CD4-positive, alpha-beta T cell treated with Interleukin-15 for 1 hour (primary cell): ENCODE data around the gene CCDC78.

Source experiments
- DNase-seq: peaks from one replicate; pipeline ENCODE4 v3.0.0-alpha.2; 2020

CCDC78 gene

DNA sequence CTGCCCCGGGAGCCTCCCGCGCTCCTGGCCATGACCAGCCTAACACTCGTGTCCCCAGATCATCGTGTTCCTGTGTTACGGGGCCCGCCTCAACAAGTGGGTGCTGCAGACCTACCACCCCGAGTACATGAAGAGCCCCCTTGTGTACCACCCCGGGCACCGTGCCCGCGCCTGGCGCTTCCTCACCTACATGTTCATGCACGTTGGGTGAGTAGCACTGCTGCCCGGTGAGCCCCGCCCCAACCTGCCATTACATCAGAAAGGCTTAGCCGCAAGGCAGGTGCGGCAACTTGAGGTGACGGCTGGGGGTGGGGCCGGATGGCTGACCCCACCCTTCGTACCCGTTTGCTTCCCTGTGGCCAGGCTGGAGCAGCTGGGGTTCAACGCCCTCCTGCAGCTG lies 49.3 kb downstream of the CCDC78 start:
- no peak for DNase-seq

DNA sequence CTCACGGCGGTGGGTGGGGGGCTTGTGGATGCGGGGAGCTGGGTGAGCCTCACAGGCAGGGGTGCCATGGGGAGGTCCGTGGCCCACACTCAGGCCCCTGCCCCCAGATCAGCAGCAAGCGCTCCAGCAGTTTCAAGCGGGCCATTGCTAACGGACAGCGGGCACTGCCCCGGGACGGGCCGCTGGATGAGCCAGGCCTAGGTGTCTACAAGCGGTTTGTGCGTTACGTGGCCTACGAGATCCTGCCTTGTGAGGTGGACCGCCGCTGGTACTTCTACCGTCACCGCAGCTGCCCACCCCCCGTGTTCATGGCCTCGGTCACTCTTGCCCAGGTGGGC lies 49.7 kb downstream of the CCDC78 start:
- DNase-seq = no peak

DNA sequence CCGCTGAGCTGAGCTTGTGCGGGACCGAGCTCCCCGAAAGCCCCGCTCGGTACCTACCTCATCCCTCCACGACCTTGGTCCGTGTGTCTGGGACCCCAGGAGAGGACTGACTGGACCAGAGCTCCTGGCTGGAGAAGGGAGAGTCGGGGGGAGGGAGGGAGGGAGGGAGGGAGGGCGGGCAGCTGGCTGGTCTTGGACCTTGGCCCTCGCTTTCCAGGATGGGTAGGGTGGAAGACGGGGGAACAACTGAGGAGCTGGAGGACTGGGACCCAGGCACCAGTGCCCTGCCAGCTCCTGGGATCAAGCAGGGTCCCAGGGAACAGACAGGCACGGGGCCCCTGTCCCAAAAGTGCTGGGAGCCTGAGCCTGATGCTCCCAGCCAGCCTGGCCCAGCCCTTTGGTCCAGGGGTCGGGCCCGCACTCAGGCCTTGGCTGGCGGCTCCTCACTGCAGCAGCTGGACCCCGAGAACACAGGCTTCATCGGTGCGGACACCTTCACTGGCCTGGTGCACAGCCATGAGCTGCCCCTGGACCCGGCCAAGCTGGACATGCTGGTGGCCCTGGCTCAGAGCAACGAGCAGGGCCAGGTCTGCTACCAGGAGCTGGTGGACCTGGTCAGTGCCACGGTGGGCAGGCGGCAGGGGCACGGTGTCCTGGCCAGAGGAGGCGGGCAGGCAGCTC lies 50.2 kb downstream of the CCDC78 start:
- no peak for DNase-seq

DNA sequence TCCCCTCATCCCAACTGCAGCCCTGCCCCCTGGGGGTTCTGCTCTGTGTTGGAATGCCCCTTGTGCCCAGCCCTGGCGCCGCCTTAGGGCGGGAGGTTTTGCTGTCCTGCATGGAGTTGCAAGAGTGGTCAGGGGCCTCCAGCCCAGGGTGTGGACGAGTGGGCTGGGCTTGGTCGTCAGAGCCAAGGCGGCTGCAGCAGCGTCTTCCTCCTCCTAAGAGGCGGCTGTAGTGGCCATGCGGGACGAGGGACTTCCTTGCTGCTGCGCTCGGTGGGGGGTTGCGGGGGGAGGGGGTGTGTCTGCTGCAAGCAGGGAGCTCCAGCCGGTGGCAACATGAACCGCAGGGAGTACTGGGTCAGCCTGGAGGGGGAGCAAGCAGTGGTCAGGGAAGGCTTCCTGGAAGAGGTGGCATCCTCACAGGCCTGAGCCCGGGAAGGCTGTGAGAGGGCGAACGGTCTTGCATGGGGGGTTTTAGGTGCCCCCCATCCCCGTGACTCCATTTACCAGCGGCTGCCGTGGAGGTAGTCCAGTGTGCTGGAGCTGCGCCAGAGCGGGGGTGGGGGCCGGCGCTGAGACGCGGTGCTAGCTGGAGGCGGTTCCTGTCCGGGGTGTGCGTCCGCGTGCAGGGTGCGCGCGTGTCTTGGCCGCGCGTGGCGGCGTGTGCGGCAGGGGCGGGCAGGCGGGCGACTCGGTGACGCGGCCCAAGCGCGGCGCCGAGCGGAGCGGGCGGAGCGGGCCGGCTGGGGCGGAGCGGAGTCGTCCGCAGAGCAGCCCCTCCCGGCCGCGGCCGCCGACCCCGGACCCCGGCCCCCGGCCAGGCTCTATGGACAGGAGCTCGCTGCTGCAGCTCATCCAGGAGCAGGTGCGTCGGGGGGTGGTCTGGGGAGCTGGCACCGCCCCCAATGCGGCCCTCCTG lies 51.0 kb downstream of the CCDC78 start, which contains the start of gene RHBDL1:
Gene RHBDL1, plus strand, starts transcription at position 704 of the 916 bp plus-strand sequence. Its CDS starts 120 bp downstream, at position 824.
- no peak for DNase-seq

DNA sequence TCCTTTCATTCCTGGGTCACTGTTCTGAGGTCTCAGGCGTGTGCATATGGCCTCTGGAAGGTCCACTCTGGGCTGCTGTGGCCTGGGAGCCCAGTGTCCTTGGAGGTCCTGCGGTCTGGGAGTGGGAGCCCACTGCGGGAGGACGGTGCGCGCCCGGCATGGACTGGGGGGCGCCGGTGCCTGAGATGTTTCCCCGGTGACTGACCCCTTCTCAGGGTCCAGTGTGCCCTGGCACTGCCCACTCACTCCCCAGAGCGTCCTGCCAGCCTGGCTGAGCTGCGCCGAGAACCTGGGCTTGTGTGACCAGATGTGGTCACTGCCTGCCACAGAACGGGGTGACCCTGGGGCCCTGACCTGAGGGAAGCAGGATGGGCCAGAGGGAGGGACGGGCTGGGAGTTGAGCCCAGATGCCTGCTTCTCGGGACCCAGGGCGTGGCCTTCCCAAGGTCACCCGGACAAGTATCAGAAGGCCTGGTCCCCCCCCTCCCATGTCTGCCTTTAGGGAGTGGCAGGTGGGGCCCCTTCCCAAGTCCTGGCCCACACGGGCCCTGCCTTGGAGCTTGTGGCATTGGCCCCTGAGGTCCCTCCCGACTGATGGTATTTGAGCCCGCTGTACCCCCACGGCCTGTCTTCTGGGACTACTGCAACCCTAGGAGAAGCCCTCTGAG lies 51.9 kb downstream of the CCDC78 start:
- DNase-seq = no peak

DNA sequence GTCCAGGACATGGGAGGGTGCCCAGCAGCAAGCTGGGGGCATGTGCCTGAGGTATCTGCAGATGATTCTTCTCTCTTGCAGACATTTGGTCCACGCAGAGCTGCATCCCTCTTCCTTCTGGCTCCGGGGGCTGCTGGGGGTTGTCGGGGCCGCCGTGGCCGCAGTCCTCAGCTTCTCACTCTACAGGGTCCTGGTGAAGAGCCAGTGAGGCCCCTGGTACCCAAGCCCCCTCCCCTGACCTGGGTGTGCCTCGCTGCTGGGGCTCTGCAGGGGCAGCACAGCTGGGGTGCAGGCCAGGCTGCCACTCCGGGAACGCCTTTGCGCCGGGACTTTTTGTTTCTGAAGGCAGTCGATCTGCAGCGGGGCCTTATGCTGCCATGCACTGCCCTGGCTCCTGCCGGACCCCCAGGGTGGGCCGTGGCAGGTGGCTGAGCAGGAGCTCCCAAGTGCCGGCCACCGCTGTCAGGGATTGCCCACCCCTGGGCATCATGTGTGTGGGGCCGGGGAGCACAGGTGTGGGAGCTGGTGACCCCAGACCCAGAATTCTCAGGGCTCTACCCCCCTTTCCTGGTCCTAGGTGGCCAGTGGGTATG lies 52.7 kb downstream of the CCDC78 start:
- no peak for DNase-seq

DNA sequence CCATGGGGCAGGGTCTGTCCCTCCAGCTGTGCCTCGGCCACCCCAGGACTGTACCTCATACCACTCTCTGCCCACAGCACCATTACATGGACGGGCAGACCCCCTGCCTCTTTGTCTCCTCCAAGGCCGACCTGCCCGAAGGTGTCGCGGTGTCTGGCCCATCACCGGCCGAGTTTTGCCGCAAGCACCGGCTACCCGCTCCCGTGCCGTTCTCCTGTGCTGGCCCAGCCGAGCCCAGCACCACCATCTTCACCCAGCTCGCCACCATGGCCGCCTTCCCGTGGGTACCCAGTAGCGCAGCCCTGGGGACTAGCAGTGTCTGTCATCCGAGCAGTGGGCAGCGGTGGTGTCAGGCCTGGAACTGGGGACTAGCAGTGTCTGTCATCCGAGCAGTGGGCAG lies 53.4 kb downstream of the CCDC78 start:
- DNase-seq = no peak
